ENCODE measurements around the gene NKX1-1.

NKX1-1 gene

DNA sequence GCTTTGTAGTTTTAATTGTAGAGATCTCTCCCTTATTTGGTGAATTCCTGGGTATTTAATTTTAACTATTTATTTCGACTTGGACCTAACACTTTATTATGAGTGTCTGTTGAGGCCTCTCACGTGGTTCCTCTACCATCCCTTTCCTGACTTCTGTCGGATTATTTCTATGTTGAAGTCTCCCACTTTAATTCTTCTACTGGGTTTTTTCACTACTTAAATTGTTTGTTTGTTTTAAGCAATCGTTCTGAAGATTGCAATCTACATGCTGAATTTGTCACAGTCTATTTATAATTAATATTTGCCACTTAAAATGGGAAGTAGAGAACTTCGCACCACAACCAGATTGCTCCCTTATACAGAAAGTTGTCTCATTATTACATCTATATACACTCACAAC is 20.8 kb upstream of the NKX1-1 start:
- Histone ChIP-seq H3K9me3 (ENCODE audit: control insufficient read depth, low read length) (no peaks in the 10 kb centered on the region), H3K4me2 (ENCODE audit: low read length) (no peak overlapping the region), H3K4me3 (ENCODE audit: low read depth, low read length) (no peak overlapping the region), H3K4me1 (no peaks in the 10 kb centered on the region), H3K79me2 (no peaks in the 10 kb centered on the region), H3K27me3 (ENCODE audit: control insufficient read depth, insufficient read depth, low read length) (no peaks in the 10 kb centered on the region), H3K9ac (no peak overlapping the region), H3K36me3 (ENCODE audit: control insufficient read depth, insufficient read depth, low read length) (no peaks in the 10 kb centered on the region), H2AFZ (no peak overlapping the region), H3K27ac (no peak overlapping the region)
- TF ChIP-seq, protein P1, sequence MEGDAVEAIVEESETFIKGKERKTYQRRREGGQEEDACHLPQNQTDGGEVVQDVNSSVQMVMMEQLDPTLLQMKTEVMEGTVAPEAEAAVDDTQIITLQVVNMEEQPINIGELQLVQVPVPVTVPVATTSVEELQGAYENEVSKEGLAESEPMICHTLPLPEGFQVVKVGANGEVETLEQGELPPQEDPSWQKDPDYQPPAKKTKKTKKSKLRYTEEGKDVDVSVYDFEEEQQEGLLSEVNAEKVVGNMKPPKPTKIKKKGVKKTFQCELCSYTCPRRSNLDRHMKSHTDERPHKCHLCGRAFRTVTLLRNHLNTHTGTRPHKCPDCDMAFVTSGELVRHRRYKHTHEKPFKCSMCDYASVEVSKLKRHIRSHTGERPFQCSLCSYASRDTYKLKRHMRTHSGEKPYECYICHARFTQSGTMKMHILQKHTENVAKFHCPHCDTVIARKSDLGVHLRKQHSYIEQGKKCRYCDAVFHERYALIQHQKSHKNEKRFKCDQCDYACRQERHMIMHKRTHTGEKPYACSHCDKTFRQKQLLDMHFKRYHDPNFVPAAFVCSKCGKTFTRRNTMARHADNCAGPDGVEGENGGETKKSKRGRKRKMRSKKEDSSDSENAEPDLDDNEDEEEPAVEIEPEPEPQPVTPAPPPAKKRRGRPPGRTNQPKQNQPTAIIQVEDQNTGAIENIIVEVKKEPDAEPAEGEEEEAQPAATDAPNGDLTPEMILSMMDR (IDR thresholded peaks at IDR 0.05), result no peak

GRCh38 chr4:1421657-1422056 is 15.4 kb upstream of the NKX1-1 start:
- Histone ChIP-seq H3K9me3 (ENCODE audit: control insufficient read depth, low read length) (no peaks in the 10 kb centered on the region), H3K4me2 (ENCODE audit: low read length) (no peak overlapping the region), H3K36me3 (ENCODE audit: control insufficient read depth, insufficient read depth, low read length) (no peaks in the 10 kb centered on the region), H3K9ac (no peak overlapping the region), H3K27me3 (ENCODE audit: control insufficient read depth, insufficient read depth, low read length) (no peaks in the 10 kb centered on the region), H3K4me3 (ENCODE audit: low read depth, low read length) (no peak overlapping the region), H2AFZ (no peak overlapping the region), H3K4me1 (no peaks in the 10 kb centered on the region), H3K79me2 (no peaks in the 10 kb centered on the region), H3K27ac (no peak overlapping the region)
- TF ChIP-seq, protein P1 (IDR thresholded peaks at IDR 0.05), result no peak

GRCh38 chr4:1419708-1420107 is 13.5 kb upstream of the NKX1-1 start:
- Histone ChIP-seq H3K4me2 (ENCODE audit: low read length) (no peak overlapping the region), H3K4me1 (no peaks in the 10 kb centered on the region), H3K36me3 (ENCODE audit: control insufficient read depth, insufficient read depth, low read length) (no peaks in the 10 kb centered on the region), H3K4me3 (ENCODE audit: low read depth, low read length) (no peak overlapping the region), H3K27ac (no peak overlapping the region), H3K79me2 (no peaks in the 10 kb centered on the region), H2AFZ (no peak overlapping the region), H3K27me3 (ENCODE audit: control insufficient read depth, insufficient read depth, low read length) (no peaks in the 10 kb centered on the region), H3K9ac (no peak overlapping the region), H3K9me3 (ENCODE audit: control insufficient read depth, low read length) (no peaks in the 10 kb centered on the region)
- TF ChIP-seq, protein P1 (IDR thresholded peaks at IDR 0.05), result no peak

DNA sequence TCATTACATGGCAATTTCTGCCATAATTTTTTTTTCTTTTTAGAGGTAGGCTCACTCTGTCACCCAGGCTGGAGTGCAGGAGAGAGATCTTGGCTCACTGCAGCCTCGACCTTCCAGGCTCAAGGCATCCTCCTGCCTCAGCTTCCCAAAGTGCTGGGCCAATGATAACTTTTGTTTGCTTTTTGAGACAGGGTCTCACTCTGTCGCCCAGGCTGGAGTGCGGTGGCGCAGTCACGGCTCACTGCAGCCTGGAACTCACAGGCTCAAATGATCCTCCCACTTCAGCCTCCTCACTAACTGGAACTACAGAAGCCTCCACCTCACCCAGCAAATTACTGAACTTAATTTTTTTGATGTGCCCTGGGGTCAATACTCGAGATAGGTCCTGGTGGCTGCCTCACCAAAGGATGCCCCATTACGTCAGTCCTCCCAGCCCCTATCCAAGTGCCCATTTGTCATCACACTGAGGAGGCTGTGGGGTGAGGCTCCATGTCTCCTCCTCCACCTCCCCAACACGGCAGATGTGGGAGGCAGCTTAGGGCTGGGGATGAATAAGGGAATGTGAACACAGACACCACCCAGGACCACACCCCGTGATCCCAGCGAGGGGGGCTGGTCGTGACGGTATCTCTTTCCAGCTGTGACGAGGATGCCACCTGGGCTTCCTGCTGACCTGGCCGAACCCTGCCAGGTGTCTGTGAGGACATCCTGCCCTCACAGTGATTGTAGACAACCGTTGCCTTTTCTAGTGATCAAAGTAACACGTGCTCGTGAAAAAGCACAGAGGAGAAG is 12.4 kb upstream of the NKX1-1 start:
- Histone ChIP-seq H3K9me3 (ENCODE audit: control insufficient read depth, low read length) (no peaks in the 10 kb centered on the region), H3K27ac (no peak overlapping the region), H3K79me2 (no peaks in the 10 kb centered on the region), H3K4me3 (ENCODE audit: low read depth, low read length) (no peak overlapping the region), H2AFZ (no peak overlapping the region), H3K9ac (no peak overlapping the region), H3K36me3 (ENCODE audit: control insufficient read depth, insufficient read depth, low read length) (no peaks in the 10 kb centered on the region), H3K27me3 (ENCODE audit: control insufficient read depth, insufficient read depth, low read length) (no peaks in the 10 kb centered on the region), H3K4me2 (ENCODE audit: low read length) (no peak overlapping the region), H3K4me1 (no peaks in the 10 kb centered on the region)
- TF ChIP-seq, protein P1 (IDR thresholded peaks at IDR 0.05), result no peak

Data from parathyroid adenoma (tissue), 2 donors.